ENCODE data around the gene ACE2. TPM values are rescaled to one million over a fixed set of nuclear protein-coding genes. Genes with fewer than 3 reads are reported as not detected.

Gene ACE2
- total RNA-seq, 2 experiments from 2014 or later, result not detected

GRCh38 chrX:15606136-15606535, 5.4 kb upstream of the ACE2 start:
- Mint-ChIP-seq H3K9me3 (no peaks in the 10 kb centered on the region), H3K36me3 (ENCODE audit: low read depth) (no peaks in the 10 kb centered on the region), H3K4me3 (no peak overlapping the region), H3K4me1 (ENCODE audit: low read depth) (no peaks in the 10 kb centered on the region), H3K27me3 (ENCODE audit: low read depth) (no peaks in the 10 kb centered on the region), H3K27ac (no peak overlapping the region)
- intact Hi-C loops (cut with micrococcal nuclease), result no loop called here
- no peak for DNase-seq
- CTCF ChIA-PET, result no interaction called here

- H3K27ac Mint-ChIP-seq, result no peak overlapping the region
- intact Hi-C loops (cut with micrococcal nuclease), result no loop called here
- H3K27me3 Mint-ChIP-seq (ENCODE audit: low read depth), result no peaks in the 10 kb centered on the region
- CTCF ChIA-PET, result no interaction called here
- H3K9me3 Mint-ChIP-seq, result no peaks in the 10 kb centered on the region
- H3K4me3 Mint-ChIP-seq, result no peak overlapping the region
- DNase-seq, result no peak
- H3K36me3 Mint-ChIP-seq (ENCODE audit: low read depth), result no peaks in the 10 kb centered on the region
- H3K4me1 Mint-ChIP-seq (ENCODE audit: low read depth), result no peaks in the 10 kb centered on the region
Observed at GRCh38 chrX:15605226-15605625, 4.5 kb upstream of the ACE2 start.

- Mint-ChIP-seq H3K27ac (no peak overlapping the region), H3K4me1 (ENCODE audit: low read depth) (no peaks in the 10 kb centered on the region), H3K9me3 (no peaks in the 10 kb centered on the region), H3K4me3 (no peak overlapping the region), H3K27me3 (ENCODE audit: low read depth) (no peaks in the 10 kb centered on the region), H3K36me3 (ENCODE audit: low read depth) (no peaks in the 10 kb centered on the region)
- DNase-seq, result no peak
- intact Hi-C loops (cut with micrococcal nuclease), result no loop called here
- CTCF ChIA-PET, result no interaction called here
Observed at GRCh38 chrX:15602761-15603160, 2.0 kb upstream of the ACE2 start.

GRCh38 chrX:15601932-15602331, 1.2 kb upstream of the ACE2 start:
- Mint-ChIP-seq H3K9me3 (no peaks in the 10 kb centered on the region), H3K27ac (no peak overlapping the region), H3K27me3 (ENCODE audit: low read depth) (no peaks in the 10 kb centered on the region), H3K4me3 (no peak overlapping the region), H3K36me3 (ENCODE audit: low read depth) (no peaks in the 10 kb centered on the region), H3K4me1 (ENCODE audit: low read depth) (no peaks in the 10 kb centered on the region)
- intact Hi-C loops (cut with micrococcal nuclease), result no loop called here
- CTCF ChIA-PET, result no interaction called here
- DNase-seq, result no peak

GRCh38 chrX:15600049-15600448, 711 bp downstream of the ACE2 start:
- H3K9me3 Mint-ChIP-seq, result no peaks in the 10 kb centered on the region
- no peak overlapping the region for H3K4me3 Mint-ChIP-seq
- no peak for DNase-seq
- CTCF ChIA-PET, result no interaction called here
- H3K4me1 Mint-ChIP-seq (ENCODE audit: low read depth), result no peaks in the 10 kb centered on the region
- H3K27ac Mint-ChIP-seq, result no peak overlapping the region
- H3K36me3 Mint-ChIP-seq (ENCODE audit: low read depth), result no peaks in the 10 kb centered on the region
- intact Hi-C loops (cut with micrococcal nuclease), result no loop called here
- H3K27me3 Mint-ChIP-seq (ENCODE audit: low read depth), result no peaks in the 10 kb centered on the region

GRCh38 chrX:15599461-15599860, 1.3 kb downstream of the ACE2 start:
- no peaks in the 10 kb centered on the region for H3K27me3 Mint-ChIP-seq (ENCODE audit: low read depth)
- H3K4me1 Mint-ChIP-seq (ENCODE audit: low read depth), result no peaks in the 10 kb centered on the region
- CTCF ChIA-PET, result interaction anchor here (0.6 kb wide), 1 partner anchor 659 kb away, joined by 3 read pairs; no protein-coding TSS in a partner anchor
- intact Hi-C loops (cut with micrococcal nuclease), result no loop called here
- DNase-seq, result no peak
- no peak overlapping the region for H3K4me3 Mint-ChIP-seq
- H3K9me3 Mint-ChIP-seq, result no peaks in the 10 kb centered on the region
- no peaks in the 10 kb centered on the region for H3K36me3 Mint-ChIP-seq (ENCODE audit: low read depth)
- H3K27ac Mint-ChIP-seq, result no peak overlapping the region

- no peak for DNase-seq
- H3K9me3 Mint-ChIP-seq, result no peaks in the 10 kb centered on the region
- intact Hi-C loops (cut with micrococcal nuclease), result no loop called here
- CTCF ChIA-PET, result no interaction called here
- no peak overlapping the region for H3K4me3 Mint-ChIP-seq
- H3K27me3 Mint-ChIP-seq (ENCODE audit: low read depth), result no peaks in the 10 kb centered on the region
- no peak overlapping the region for H3K27ac Mint-ChIP-seq
- no peaks in the 10 kb centered on the region for H3K36me3 Mint-ChIP-seq (ENCODE audit: low read depth)
- H3K4me1 Mint-ChIP-seq (ENCODE audit: low read depth), result no peaks in the 10 kb centered on the region
Observed at GRCh38 chrX:15598026-15598425, 2.7 kb downstream of the ACE2 start.

- DNase-seq, result no peak
- intact Hi-C loops (cut with micrococcal nuclease), result no loop called here
- Mint-ChIP-seq H3K36me3 (ENCODE audit: low read depth) (no peaks in the 10 kb centered on the region), H3K27me3 (ENCODE audit: low read depth) (no peaks in the 10 kb centered on the region), H3K9me3 (no peaks in the 10 kb centered on the region), H3K4me3 (no peak overlapping the region), H3K4me1 (ENCODE audit: low read depth) (no peaks in the 10 kb centered on the region), H3K27ac (no peak overlapping the region)
- CTCF ChIA-PET, result no interaction called here
Observed at GRCh38 chrX:15594371-15594770, 6.4 kb downstream of the ACE2 start.

- Mint-ChIP-seq H3K9me3 (no peaks in the 10 kb centered on the region), H3K27me3 (ENCODE audit: low read depth) (peaks cover 2% of the 10 kb centered on the region), H3K27ac (no peak overlapping the region), H3K4me3 (no peak overlapping the region), H3K4me1 (ENCODE audit: low read depth) (no peaks in the 10 kb centered on the region), H3K36me3 (ENCODE audit: low read depth) (no peaks in the 10 kb centered on the region)
- intact Hi-C loops (cut with micrococcal nuclease), result no loop called here
- CTCF ChIA-PET, result no interaction called here
- DNase-seq, result no peak
Observed at GRCh38 chrX:15579778-15580747, 20.7 kb downstream of the ACE2 start.

- Mint-ChIP-seq H3K9me3 (no peaks in the 10 kb centered on the region), H3K27me3 (ENCODE audit: low read depth) (peaks cover 5% of the 10 kb centered on the region), H3K27ac (no peak overlapping the region), H3K4me3 (no peak overlapping the region), H3K4me1 (ENCODE audit: low read depth) (no peaks in the 10 kb centered on the region), H3K36me3 (ENCODE audit: low read depth) (no peaks in the 10 kb centered on the region)
- no peak for DNase-seq
- intact Hi-C loops (cut with micrococcal nuclease), result no loop called here
- CTCF ChIA-PET, result no interaction called here
Observed at GRCh38 chrX:15576019-15576418, 24.7 kb downstream of the ACE2 start.

- intact Hi-C loops (cut with micrococcal nuclease), result no loop called here
- H3K4me1 Mint-ChIP-seq (ENCODE audit: low read depth), result no peaks in the 10 kb centered on the region
- CTCF ChIA-PET, result no interaction called here
- H3K9me3 Mint-ChIP-seq, result no peaks in the 10 kb centered on the region
- no peak overlapping the region for H3K27ac Mint-ChIP-seq
- peaks cover 5% of the 10 kb centered on the region for H3K27me3 Mint-ChIP-seq (ENCODE audit: low read depth)
- no peak for DNase-seq
- H3K36me3 Mint-ChIP-seq (ENCODE audit: low read depth), result no peaks in the 10 kb centered on the region
- H3K4me3 Mint-ChIP-seq, result no peak overlapping the region
Observed at GRCh38 chrX:15574017-15574416, 26.7 kb downstream of the ACE2 start.

- Mint-ChIP-seq H3K9me3 (no peaks in the 10 kb centered on the region), H3K27ac (no peak overlapping the region), H3K4me1 (ENCODE audit: low read depth) (no peaks in the 10 kb centered on the region), H3K36me3 (ENCODE audit: low read depth) (no peaks in the 10 kb centered on the region), H3K27me3 (ENCODE audit: low read depth) (peaks cover 7% of the 10 kb centered on the region), H3K4me3 (no peak overlapping the region)
- no peak for DNase-seq
- CTCF ChIA-PET, result interaction anchor here (1.5 kb wide), 1 partner anchor 99 kb away, joined by 4 read pairs; no protein-coding TSS in a partner anchor
- intact Hi-C loops (cut with micrococcal nuclease), result no loop called here
Observed at GRCh38 chrX:15570145-15570544, 30.6 kb downstream of the ACE2 start.
